NCI-H2107 treated with DMSO at 0.1 percent for 48 hours (cell line): ENCODE measurements around the gene ZSCAN5A.
A peak's percentile ranks its signal among the peaks of the same experiment; 100 is the strongest.
"Not testable (repeated sequence)": the region's sequence is repeated elsewhere in the genome, so short reads cannot be mapped to it uniquely, and the experiment has no call there.

Source experiments
- DNase-seq: peaks from one replicate; lab custom pipeline; 2025; ENCODE audit not compliant: unreplicated experiment; lab: John Stamatoyannopoulos, UW

Gene ZSCAN5A

DNA sequence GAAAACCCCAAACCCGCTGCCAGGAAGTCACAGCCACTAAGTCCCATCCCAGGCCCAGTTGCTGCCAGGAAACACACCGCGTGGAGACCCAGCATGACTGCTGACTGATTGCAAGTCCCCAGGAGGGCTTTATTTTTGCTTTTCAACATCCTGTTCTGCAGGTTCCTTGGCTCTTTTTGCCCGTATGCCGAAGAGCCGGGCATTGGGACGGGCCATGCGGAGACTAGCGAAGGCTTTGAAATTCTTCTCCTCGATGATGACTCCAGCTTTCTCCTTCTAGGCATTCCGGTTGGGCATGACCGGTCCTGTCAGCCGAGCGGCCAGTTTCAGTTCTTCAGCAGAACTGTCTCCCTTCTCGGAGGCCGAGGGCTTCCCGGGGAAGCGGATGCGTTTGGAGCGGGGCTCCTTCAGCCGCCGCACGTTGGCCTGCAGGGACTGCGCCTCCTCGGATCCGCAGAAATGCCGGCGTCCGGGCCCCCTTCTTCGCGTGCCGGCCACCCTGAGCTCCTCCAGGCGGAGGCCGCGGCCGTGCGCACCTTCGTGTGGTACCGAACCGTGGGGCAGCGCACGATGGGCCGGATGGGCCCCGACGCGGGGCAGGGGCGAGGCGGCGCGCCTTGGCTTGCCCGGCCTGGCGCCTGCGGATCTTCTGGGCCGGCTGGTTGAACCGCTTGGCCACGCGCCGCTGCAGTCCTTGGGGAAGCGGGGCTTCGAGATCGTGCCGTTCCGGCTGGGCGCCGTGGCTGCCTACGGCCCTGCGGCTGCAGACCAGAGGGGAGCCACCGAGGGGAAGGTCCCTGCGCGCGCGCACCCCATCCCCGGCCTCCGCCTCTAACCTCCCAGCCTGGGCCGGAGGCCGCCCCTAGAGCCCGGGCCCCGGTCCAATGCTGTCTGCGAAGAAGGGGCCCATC is 97.3 kb downstream of the ZSCAN5A start:
- no peak for DNase-seq

DNA sequence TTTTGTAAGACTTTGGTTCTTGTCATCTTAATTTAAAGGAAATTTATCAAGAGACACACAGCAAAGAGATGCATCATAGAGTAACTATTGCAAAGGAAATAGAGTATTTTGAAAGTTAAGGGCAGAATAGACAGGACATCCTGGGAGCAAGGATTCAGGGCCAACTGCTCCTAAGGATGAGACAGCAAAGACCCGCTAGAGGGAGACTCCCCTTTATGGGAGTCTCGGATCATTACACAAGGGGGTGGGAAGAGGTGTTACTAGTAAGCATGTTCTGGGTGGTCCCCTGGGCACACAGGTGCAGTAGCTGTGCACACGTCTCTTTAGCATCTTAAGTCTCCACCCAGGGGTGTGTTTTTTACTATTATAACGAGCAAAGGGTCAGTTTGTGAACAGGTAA is 102.9 kb downstream of the ZSCAN5A start:
- DNase-seq: no peak

DNA sequence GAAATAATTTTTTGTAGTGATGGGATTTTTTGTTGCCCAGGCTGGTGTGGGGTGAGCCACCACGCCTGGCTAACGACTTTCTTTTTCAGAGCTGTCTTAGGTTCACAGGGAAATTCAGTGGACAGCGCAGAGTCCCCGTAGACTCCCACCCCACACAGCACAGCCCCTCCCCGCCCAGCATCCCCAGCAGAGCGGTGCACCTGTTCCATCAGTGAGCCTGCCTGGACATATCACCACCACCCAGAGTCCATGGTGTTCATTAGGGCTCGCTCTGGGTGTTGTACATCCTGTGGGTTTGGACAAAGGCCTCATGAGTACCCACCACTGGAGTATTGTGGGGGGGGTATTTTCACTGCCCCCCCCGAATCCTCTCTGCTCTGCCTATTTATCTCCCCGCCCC is 104.6 kb downstream of the ZSCAN5A start:
- not testable (repeated sequence) for DNase-seq

DNA sequence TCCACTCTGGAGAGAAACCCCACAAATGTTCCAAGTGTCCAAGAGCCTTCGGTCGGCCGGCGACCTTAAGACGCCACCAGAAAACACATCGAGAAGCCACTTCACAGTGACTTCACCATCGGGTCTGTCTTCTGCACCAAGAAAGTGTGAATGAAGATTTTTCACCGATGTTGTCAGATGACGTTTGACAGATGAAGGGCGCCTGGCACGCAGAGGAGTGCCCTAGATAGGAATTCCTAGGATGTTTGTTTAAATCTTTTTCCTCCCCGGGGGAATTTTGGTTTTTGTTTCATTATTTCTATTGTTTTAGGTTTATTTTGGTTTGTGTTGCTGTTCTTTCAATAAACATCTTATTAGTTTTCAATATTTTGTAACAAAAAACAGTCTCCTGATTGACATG is 105.5 kb downstream of the ZSCAN5A start:
- DNase-seq: no peak

DNA sequence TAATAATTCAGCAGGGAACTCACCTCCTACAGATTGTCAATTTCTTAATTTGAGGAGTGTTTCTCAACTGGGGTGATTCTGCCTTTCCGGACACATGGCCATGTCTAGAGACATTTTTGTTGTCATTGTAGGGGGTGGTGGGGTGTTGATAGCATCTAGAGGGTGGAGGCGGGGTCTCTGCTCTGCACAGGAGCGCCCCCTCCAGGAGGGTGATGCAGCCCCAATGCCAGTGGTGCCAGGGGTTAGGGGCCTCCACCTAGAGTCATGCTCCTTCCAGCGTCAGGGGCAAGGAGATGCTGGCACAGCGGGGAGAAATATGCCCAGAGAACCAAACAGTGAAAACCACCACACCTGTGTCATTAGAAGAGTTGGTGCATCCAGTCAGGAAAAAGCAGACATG is 107.1 kb downstream of the ZSCAN5A start:
- not testable (repeated sequence) for DNase-seq

DNA sequence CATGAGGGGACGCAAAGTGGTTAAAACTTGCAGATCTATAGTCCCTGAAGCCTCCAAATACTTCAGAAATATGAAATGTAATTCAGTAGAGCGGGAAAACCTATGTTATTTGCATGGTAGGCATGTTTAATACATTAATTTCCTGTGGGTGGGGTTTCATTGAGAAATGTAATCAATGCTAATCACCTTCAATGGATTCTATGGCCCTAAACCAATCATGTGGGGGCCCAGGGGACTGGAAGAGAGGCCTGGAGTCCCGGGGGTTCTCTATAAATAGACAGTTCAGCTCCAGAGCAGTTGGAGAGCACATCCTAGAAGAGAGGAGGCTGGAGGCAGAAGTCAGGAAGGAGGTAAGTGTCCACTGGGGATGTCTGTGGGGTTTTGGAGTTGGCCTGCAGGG is 112.7 kb downstream of the ZSCAN5A start, which contains the start of gene ZSCAN5C:
ZSCAN5C (plus strand) TSS at position 301 of the 400 bp plus-strand sequence. CDS start 3,641 bp downstream, outside the sequence.
- DNase-seq: no peak

DNA sequence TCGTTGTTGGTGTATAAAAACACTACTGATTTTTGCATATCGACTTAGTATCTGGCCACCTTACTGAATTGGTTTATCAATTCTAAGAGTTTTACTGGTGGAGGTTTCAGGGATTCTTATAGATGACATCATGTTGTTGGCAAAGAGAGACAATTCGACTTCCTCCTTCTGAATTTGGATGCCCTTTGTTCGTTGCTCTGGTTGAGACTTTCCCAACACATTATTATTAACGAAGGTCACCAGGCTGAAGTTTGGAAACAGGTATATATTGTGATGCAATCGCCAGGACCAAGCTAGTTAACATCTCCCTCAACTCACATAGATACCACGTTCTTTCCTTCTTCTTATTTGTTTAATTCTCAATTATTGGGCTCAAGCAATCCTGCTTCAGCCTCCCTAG is 115.0 kb downstream of the ZSCAN5A start:
- no peak for DNase-seq

GRCh38 chr19:56197646-56198045 is 117.0 kb downstream of the ZSCAN5A start, which contains the start of gene ZSCAN5B:
TSS of gene ZSCAN5B (minus strand) at chr19:56197783. CDS start at chr19:56193052, 4,731 bp downstream.
- not testable (repeated sequence) for DNase-seq

GRCh38 chr19:56193981-56194640 is 120.5 kb downstream of the ZSCAN5A start:
- DNase-seq: no peak

DNA sequence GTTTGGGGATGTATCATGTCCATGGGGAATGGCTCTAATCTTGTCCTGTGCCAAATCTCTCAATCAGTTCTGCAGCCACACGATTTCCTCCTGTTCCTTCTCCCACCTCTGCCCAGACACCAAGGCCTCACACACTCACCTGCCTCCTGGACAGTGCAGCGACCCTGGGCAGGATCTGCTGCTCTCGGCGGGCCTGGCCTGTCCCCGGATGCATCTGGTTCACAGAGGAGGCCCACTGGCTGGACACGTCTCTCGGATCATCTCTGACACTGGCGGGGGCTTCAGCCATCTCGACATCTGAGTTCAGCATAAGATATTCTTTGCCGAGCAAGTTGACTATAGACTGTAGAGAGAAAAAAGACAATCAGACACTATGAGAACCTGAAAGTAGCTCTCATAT is 122.9 kb downstream of the ZSCAN5A start:
- DNase-seq: no peak

DNA sequence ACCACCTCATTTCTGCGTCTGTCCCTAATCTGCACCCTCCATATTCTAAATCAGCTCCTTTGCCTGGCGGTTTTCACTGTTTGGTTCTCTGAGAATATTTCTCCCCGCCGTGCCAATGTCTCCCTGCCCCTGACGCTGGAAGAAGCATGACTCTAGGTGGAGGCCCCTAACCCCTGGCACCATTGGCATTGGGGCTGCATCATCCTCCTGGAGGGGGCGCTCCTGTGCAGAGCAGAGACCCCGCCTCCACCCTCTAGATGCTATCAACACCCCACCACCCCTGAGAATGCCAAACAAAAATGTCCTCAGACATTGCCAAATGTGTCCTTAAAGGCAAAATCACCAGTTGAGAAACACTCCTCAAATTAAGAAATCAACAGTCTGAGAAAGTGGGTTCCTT is 123.5 kb downstream of the ZSCAN5A start:
- DNase-seq: no peak

- DNase-seq: no peak
These were observed 124.9 kb downstream of the ZSCAN5A start for GRCh38 chr19:56189785-56190184.

- no peak for DNase-seq
These were observed 136.9 kb downstream of the ZSCAN5A start for GRCh38 chr19:56177564-56178243.

GRCh38 chr19:56176881-56177280 is 137.8 kb downstream of the ZSCAN5A start:
- peak; percentile 7 for DNase-seq

DNA sequence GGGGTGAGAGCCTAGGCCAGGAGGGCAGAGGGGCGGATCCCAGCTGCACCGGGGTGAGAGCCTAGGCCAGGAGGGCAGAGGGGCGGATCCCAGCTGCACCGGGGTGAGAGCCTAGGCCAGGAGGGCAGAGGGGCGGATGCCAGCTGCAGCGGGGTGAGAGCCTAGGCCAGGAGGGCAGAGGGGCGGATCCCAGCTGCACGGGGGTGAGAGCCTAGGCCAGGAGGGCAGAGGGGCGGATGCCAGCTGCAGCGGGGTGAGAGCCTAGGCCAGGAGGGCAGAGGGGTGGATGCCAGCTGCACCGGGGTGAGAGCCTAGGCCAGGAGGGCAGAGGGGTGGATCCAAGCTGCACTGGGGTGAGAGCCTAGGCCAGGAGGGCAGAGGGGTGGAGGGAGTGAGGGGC is 138.3 kb downstream of the ZSCAN5A start:
- DNase-seq: not testable (repeated sequence)

DNA sequence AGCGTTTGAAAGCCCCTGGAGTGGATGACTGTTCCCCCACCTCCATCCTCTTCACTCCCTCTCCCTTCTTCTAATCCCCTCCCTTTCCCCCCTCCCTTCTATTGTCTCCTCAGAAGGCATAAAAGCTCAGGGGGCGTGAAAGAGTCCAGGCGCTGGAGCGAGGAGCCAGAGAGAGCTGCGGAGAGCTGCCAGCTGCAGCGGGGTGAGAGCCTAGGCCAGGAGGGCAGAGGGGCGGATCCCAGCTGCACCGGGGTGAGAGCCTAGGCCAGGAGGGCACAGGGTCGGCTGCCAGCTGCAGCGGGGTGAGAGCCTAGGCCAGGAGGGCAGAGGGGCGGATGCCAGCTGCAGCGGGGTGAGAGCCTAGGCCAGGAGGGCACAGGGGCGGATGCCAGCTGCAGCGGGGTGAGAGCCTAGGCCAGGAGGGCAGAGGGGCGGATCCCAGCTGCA is 138.8 kb downstream of the ZSCAN5A start, which contains the start of gene GALP:
GALP (plus strand) TSS at position 148 of the 447 bp plus-strand sequence. CDS start 1,101 bp downstream, outside the sequence.
- not testable (repeated sequence) for DNase-seq

DNA sequence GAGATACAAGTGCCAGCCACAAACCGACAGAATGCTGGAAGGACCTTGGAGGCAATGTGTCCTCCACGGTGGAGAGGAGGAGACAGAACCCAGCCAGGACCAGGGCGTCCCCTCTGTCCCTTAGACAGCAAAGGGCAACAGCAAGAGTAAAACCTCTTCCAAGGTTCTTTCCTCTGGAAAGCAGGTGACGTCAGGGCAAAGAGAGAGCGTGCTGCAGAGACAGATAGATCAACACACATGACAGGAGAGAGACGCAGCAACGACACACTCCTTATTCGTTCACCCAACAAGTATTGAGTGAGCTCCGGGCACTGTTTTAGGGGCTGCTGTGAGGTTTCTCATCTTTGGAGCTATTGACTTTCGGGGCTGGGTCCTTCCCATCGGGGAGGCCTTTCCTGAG is 140.1 kb downstream of the ZSCAN5A start:
- no peak for DNase-seq

DNA sequence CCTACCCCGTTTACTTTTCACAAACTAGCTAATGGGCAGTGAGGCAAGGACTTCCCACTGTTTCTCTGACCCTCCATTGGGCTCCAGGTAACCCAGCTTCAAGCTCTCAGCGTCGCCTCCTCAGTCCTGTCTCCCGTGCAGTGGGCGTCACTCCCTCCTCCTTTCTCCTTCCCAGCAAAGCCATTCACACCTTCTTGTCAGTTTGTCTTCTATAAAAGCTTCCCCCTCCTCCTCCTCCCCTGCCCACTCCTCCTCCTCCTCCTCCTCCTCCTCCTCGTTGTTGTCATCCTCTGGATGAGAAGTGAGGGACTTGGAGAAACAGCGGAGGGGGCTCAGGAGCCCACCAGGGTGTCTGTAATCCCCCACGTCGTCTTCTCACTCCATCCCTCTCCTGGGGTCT is 140.6 kb downstream of the ZSCAN5A start:
- DNase-seq: no peak
